ENCODE measurements around the gene AATF.

DNA sequence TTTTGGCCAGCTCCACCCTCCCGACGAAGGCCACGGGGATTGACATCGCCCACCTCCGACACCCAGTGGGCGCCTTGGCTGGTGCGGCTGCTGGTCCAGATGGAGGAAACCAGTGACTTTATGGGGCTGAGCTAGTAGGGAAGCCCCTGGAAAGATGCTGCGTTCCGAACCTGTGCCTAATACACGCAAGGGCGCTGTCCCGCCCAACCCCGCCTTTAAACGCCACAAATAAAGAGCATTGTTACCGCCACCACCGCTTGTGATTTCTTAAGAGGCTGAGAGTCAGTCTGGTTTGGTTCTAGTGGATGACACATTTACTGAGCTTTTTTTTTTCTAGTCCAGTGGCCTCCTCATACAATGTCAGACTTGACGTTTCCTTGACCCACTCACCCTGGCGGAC is 107.9 kb downstream of the AATF start:
- TF ChIP-seq EZH2phosphoT487 (IDR thresholded peaks at IDR 0.05; ENCODE audit: insufficient read depth, low read depth) (no peak), EZH2 (IDR thresholded peaks at IDR 0.05; ENCODE audit: insufficient read depth, poor library complexity, severe bottlenecking) (no peak)
